ENCODE measurements around the gene CCDC138. TPM values are rescaled to one million over a fixed set of nuclear protein-coding genes. Genes with fewer than 3 reads are reported as not detected.

The CCDC138 gene
- total RNA-seq, 4 donors from 2014 or later = 1.5 to 2.7 (median 2.1) TPM

- no peak for TF ChIP-seq CTCF (IDR thresholded peaks at IDR 0.05)
- TF ChIP-seq POLR2A (IDR thresholded peaks at IDR 0.05) = no peak
- no peak for TF ChIP-seq EP300 (IDR thresholded peaks at IDR 0.05)
- TF ChIP-seq POLR2AphosphoS5 (IDR thresholded peaks at IDR 0.05) = no peak
- Histone ChIP-seq H3K27ac (no peak overlapping the region), H3K27me3 (no peaks in the 10 kb centered on the region), H3K36me3 (no peaks in the 10 kb centered on the region), H3K4me1 (no peaks in the 10 kb centered on the region), H3K4me3 (no peak overlapping the region), H3K9me3 (peaks cover 0 to 42% (median 0%) of the 10 kb centered on the region in 3 donors)
- WGBS, 2 donors (ENCODE audit: low coverage in 1 of 2) = 87% methylated on average over 1 of the region's 1 CpG; no CpG with 5 or more reads in 1 of the 2 donors
- no peak for ATAC-seq
These were observed 103.3 kb downstream of the CCDC138 start for GRCh38 chr2:108889907-108890306.

GRCh38 chr2:108893277-108893676 is 106.7 kb downstream of the CCDC138 start:
- no peak for ATAC-seq
- Histone ChIP-seq H3K27ac (no peak overlapping the region), H3K9me3 (peaks cover 0 to 29% (median 0%) of the 10 kb centered on the region in 3 donors), H3K4me1 (no peaks in the 10 kb centered on the region), H3K36me3 (no peaks in the 10 kb centered on the region), H3K27me3 (no peaks in the 10 kb centered on the region), H3K4me3 (no peak overlapping the region)
- WGBS, 2 donors (ENCODE audit: low coverage in 1 of 2) = 71% methylated on average over 1 of the region's 1 CpG; no CpG with 5 or more reads in 1 of the 2 donors
- TF ChIP-seq POLR2A (IDR thresholded peaks at IDR 0.05) (no peak), POLR2AphosphoS5 (IDR thresholded peaks at IDR 0.05) (no peak), EP300 (IDR thresholded peaks at IDR 0.05) (no peak), CTCF (IDR thresholded peaks at IDR 0.05) (no peak)

- no peak overlapping the region for H3K27ac ChIP-seq
- ATAC-seq = no peak
- WGBS, 2 donors (ENCODE audit: low coverage in 1 of 2) = 64 to 76% methylated on average over 2 to 3 of the region's 3 CpGs
- TF ChIP-seq EP300 (IDR thresholded peaks at IDR 0.05) (no peak), CTCF (IDR thresholded peaks at IDR 0.05) (no peak), POLR2A (IDR thresholded peaks at IDR 0.05) (no peak), POLR2AphosphoS5 (IDR thresholded peaks at IDR 0.05) (no peak)
- H3K4me1 ChIP-seq = no peaks in the 10 kb centered on the region
- H3K4me3 ChIP-seq = no peak overlapping the region
- no peaks in the 10 kb centered on the region for H3K36me3 ChIP-seq
- peaks cover 0 to 19% (median 0%) of the 10 kb centered on the region in 3 donors for H3K9me3 ChIP-seq
- no peaks in the 10 kb centered on the region for H3K27me3 ChIP-seq
These were observed 108.2 kb downstream of the CCDC138 start for GRCh38 chr2:108894766-108895165.

GRCh38 chr2:108895188-108895587 is 108.6 kb downstream of the CCDC138 start:
- Histone ChIP-seq H3K4me3 (no peak overlapping the region), H3K9me3 (peaks cover 0 to 17% (median 0%) of the 10 kb centered on the region in 3 donors), H3K36me3 (no peaks in the 10 kb centered on the region), H3K4me1 (no peaks in the 10 kb centered on the region), H3K27me3 (no peaks in the 10 kb centered on the region), H3K27ac (no peak overlapping the region)
- TF ChIP-seq EP300 (IDR thresholded peaks at IDR 0.05) (no peak), POLR2AphosphoS5 (IDR thresholded peaks at IDR 0.05) (no peak), CTCF (IDR thresholded peaks at IDR 0.05) (no peak), POLR2A (IDR thresholded peaks at IDR 0.05) (no peak)
- ATAC-seq = no peak
- 65 to 80% methylated on average over 2 of the region's 2 CpGs for WGBS, 2 donors (ENCODE audit: low coverage in 1 of 2)

GRCh38 chr2:108896741-108897140 is 110.2 kb downstream of the CCDC138 start:
- TF ChIP-seq EP300 (IDR thresholded peaks at IDR 0.05) = no peak
- TF ChIP-seq CTCF (IDR thresholded peaks at IDR 0.05) = no peak
- no peak for TF ChIP-seq POLR2A (IDR thresholded peaks at IDR 0.05)
- no peak for TF ChIP-seq POLR2AphosphoS5 (IDR thresholded peaks at IDR 0.05)
- no peak for ATAC-seq

More at GRCh38 chr2:108896741-108897140, 110.2 kb downstream of the CCDC138 start:
- Histone ChIP-seq H3K27ac (no peak overlapping the region), H3K4me1 (no peaks in the 10 kb centered on the region), H3K36me3 (no peaks in the 10 kb centered on the region), H3K27me3 (no peaks in the 10 kb centered on the region), H3K9me3 (peaks cover 0 to 13% (median 0%) of the 10 kb centered on the region in 3 donors), H3K4me3 (no peak overlapping the region)
- WGBS, 2 donors (ENCODE audit: low coverage in 1 of 2) = 88% methylated on average over 8 of the region's 13 CpGs; no CpG with 5 or more reads in 1 of the 2 donors

Measured in gastroesophageal sphincter (tissue), 4 donors.